GM19193 (cell line): Measurements from ENCODE around the gene VPS18.

Experiments used
- POLR2A ChIP-seq: IDR thresholded peaks from 4 replicates; pipeline ENCODE4 v1.6.1; 2011; ENCODE audit not compliant: insufficient read depth, insufficient read length; ENCODE audit errors: extremely low read depth

The VPS18 gene

GRCh38 chr15:40863660-40864270 is 30.5 kb upstream of the VPS18 start:
- TF ChIP-seq POLR2A = no peak

DNA sequence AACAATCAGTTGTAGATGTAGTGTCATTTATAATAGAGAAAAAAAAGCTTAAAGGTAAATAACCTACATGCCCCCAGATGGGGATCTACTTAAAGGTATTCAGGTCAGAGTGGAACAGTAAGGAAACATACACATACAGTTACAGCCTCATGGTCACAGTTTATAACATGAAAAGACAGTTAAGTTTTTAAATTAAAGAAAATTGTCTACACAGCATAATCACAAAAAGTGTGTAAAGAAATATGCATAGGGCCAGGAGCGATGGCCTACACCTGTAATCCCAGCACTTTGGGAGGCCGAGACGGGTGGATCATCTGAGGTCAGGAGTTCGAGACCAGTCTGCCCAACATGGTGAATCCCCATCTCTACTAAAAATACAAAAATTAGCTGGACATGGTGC is 27.1 kb upstream of the VPS18 start:
- TF ChIP-seq POLR2A = no peak

- no peak for TF ChIP-seq POLR2A
Measured at GRCh38 chr15:40869686-40870085, 24.6 kb upstream of the VPS18 start.

DNA sequence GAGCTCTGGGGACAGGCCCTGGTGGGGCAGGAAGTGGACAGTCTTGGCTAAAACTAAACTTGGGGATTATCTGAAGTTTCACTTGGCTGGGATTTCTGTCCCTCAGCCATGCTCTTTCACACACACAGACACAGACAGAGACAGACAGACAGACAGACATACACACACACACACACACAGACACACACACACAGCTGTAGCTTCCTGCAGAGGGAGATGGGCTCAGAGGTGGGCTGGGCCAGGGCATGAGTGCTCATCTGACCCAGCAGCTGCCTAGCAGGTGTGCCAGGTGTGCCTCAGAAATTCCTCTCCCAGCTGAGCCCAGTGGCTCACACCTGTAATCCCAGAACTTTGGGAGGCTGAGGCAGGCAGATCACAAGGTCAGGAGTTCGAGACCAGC is 23.5 kb upstream of the VPS18 start:
- no peak for TF ChIP-seq POLR2A

DNA sequence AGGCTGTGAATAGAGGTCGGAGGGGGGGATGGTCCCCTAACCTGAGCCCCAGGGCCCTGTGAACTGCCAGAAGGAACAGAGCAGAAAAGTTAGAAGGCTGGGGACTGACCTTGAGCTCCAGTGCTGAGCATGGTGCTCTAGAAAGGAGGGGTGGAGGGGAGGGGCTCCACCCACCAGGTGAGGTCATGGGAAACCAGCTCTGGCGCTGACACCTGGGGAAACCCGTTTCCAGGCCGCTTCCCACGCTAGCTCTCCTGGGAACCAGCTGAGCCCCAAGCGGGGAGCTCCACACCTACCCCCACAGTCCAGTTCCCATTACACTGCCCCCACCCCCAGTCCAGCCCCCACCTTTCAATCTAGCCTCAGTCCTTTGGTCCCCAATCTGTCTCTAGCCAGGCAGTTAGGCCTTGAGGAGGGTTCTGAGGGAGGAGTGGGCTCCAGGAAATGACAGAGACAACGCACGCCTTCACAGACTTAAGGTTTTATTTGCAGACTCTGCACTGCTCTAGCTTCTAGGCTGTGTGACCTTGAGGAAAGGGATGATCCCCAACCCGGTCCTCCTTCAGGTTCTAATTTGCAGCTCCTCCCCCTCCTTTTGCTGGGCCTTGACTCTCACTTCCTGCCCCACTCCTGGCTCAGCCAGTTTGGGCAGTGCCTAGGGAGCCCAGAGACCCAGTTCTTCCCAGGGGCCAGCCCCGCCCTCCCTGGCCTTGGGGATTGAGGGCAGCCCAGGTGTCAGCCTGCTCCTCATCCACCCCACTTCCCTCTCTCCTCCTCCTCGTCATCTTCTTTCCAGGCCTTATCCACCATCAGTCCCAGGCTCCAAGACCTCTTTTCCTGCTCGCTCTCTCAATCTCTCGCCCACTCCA is 22.3 kb upstream of the VPS18 start:
- peak; percentile 30 for TF ChIP-seq POLR2A

GRCh38 chr15:40872791-40873693 is 21.2 kb upstream of the VPS18 start:
- TF ChIP-seq POLR2A = no peak

DNA sequence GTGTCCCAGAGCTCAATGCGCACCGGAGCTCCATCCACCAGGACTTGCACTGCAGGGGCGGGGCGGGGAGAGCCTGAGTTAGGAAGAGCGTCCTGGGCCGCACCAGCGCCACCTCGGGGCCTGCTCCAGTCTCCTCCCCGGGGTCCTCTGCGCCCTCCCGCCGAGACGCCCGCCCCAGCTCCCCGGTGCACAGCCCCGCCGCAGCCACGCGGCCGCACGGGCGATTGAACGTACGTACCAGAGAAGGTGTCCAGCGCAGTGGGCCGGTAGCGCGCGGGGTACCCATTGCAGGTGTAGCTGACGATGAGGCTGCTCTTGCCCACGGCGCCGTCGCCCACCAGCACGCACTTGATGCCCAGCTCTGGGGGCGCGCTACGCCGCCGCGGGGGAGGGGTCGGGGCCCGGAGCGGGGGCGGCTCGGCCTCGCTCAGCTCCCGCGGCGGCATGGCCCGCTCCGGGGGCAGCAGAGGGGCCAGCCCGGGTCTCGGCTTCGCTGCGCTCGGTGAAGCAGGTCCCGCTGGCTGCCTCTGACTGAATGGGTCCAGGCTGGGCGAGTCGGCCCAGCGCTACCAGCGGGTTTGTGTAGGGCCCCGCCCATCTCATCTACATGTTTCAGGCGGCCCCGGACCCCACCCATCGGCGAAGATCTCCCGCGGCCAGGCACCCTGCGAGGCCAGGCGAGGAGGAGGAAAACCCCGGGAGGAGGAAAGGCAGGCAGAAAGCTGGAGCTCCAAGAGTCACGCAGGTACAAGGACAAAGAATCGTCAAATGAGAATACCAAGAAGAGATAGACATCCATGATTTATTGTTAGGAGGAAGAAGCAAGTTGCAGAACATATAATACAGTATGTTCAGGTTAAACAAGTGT is 20.3 kb upstream of the VPS18 start, which contains the start of gene RHOV:
TSS of gene RHOV (minus strand) at position 541 of the 868 bp plus-strand sequence. CDS start at position 446, 95 bp downstream.
- TF ChIP-seq POLR2A = peak; percentile 64

- no peak for TF ChIP-seq POLR2A
Measured at GRCh38 chr15:40875991-40876730, 18.1 kb upstream of the VPS18 start.

- no peak for TF ChIP-seq POLR2A
Measured at GRCh38 chr15:40877694-40878093, 16.6 kb upstream of the VPS18 start.

- TF ChIP-seq POLR2A = no peak
Measured at GRCh38 chr15:40878785-40879184, 15.5 kb upstream of the VPS18 start.

DNA sequence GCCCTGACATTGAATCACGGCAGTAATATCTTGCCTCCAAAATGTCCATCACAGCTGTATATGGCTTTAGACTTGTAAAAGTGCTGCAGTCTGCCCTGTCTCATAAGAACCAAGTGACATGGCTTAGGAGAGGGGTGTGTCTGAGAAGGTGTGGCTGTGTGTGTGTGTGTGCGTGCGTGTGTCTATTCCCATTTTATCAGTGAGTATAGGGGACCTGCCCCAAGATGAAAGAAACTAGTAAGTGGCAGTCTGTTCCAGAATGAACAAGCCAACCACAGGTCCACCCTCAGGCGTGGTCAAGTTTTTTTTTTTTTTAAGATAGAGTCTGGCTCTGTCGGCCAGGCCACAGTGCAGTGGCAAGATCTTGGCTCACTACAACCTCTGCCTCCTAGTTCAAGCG is 14.6 kb upstream of the VPS18 start:
- TF ChIP-seq POLR2A = no peak

GRCh38 chr15:40881351-40881750 is 12.9 kb upstream of the VPS18 start:
- no peak for TF ChIP-seq POLR2A

- TF ChIP-seq POLR2A = no peak
Measured at GRCh38 chr15:40886586-40886985, 7.7 kb upstream of the VPS18 start.
